Skeletal muscle cell (primary cell): ENCODE data around the gene ABLIM1.

ENCODE experiments used
- DNase-seq: peaks from one replicate; pipeline ENCODE4 v3.0.0-alpha.2; 2010; ENCODE audit warnings: low read depth
- H3K4me3 ChIP-seq: 2 replicates; pipeline ENCODE4 v1.5.1; 2011; ENCODE audit warnings: low read depth, mild to moderate bottlenecking, control low read depth, low read length, moderate library complexity

ABLIM1 gene

DNA sequence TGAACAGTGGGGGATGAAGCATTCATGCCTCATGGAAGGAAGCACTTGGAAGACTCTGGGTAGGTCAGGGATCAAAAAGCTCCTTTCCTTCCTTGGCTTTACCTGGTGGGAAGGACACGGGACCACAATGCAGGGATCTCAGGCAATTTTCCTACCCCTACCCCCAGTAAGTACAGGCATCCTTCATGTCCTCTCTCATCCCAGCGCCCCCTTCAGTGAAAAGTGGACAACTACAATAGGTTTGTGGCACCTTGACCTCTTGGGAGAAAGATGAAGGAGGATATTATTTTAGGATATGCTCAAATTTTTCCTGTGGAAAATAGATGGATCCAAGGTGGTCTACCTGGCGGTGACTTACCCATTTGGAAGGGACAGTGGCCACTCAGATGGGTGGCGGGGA is 270.3 kb downstream of the ABLIM1 start:
- no peak for DNase-seq
- H3K4me3 ChIP-seq, result no peak overlapping the region

DNA sequence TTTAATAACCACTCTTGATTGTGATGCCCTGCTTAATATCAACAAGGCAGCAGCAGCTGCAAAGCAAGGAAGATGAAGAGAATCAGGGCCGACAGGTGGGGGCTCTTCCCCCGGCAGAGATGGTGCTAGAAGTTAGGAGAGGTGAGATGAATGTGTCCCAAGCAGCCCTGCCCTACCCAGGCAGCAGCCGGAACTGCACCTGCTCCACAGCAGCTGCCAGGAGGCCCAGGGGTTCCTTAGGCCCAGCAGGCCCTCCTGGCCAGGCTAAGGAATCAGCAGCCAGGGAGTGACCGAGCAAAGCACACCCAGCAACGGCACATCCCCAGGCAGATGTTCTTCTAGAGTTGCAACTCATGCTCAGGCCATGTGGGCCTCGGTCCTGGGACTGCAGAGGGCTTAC is 271.6 kb downstream of the ABLIM1 start:
- no peak for DNase-seq

DNA sequence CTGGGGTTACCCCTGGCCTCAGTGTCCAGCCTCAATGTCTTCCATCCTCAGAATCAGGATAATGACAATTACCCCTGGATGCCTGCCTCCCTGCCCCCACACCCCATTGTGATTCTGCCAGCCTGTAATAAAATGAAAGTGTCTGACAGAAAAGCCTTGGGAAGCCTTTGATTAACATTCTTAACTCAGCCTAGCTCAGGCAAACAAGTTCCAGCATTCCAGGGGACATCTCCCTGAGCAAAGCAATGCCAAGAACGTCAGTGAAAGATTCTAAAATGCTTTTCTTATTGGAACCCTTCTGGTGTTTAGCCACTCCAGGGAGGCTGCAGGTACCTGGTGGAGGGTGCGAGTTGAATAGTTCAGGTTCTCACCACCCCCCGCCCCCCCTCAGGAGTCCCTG is 272.5 kb downstream of the ABLIM1 start:
- DNase-seq, result no peak
- H3K4me3 ChIP-seq, result no peak overlapping the region

More for the DNA sequence above, 271.6 kb downstream of the ABLIM1 start:
- H3K4me3 ChIP-seq, result no peak overlapping the region

DNA sequence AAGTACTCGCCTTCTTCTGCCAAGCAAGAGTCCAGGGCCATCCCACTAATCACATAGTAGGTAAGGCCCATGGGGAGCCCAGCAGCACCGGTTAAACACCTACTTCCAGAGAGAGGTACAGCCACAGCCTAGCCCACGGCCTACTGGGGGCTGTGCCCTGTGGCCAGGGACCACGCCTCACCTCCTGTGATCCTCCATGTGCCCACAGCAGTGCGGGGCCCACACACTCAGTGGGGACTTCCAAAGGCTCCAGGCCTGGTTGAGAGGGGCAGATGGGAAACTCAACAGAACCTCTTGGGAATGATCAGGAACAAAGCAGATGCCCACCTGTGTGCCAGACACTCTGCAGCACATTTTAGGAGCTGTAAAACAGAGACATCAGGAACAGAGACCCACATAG is 273.5 kb downstream of the ABLIM1 start:
- no peak for DNase-seq
- no peak overlapping the region for H3K4me3 ChIP-seq

DNA sequence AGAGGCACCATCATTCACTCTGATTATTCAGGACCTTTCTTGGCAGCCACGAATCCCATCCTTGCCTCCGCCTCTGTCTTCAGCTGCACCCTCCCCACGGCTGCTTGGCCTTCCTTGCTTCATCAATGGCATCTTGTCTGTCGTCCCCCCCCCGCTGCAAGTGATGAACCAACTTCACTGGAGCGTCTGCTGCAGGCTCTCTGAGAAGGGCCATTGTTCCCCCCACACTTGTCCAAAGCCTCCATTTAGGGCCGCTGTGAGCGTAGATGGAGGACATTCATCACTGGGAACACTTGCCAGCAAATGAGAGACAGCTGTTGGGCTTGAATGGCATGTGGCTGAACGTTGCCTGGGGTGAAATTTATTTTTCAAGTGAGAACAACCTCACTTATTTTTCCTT is 273.9 kb downstream of the ABLIM1 start:
- H3K4me3 ChIP-seq, result no peak overlapping the region
- no peak for DNase-seq
